Activated CD4-positive, alpha-beta T cell treated with anti-CD3 and anti-CD28 coated beads, Interleukin-10, Interleukin-2, amounts not matched to agents 100 ng/mL and 50 ng/mL, durations not matched to agents 16 hours and 8 hours (primary cell): ENCODE data around the gene SNX25.
"Not testable (repeated sequence)": the region's sequence is repeated elsewhere in the genome, so short reads cannot be mapped to it uniquely, and the experiment has no call there.

Experiments used
- DNase-seq: peaks from one replicate; pipeline ENCODE4 v3.0.0-alpha.2; 2020

Gene SNX25

DNA sequence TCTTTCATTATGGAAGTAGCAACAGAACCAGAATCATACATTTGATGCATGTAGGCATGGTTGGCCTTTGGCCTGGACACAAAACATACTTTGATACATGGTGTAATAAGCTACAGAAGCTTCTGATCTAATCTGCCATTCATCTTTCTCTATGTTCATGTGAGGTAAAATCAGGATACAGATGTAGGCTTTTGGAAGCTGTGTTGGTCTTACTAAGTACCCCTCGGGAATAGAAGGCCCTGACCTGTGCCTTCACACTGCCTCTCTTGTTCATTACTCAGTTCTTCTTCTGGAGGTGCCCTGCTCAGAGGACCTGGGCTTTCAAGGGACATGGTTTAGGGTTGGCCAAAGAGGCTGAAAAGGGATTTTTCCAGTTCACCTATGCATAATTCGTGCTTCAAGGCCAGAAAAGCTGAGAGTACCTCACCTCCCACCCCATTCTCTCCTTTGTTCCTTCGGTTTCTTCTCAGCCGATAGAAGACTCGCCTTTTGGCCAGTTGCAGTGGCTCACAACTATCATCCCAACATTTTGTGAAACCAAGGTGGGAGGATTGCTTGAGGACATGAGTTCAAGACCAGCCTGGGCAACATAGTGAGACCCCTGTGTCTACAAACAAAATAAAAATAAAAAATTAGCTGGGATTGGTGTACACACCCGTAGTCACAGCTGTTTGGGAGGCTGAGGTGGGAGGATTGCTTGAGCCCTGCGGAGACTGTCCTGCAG, 25.9 kb downstream of the SNX25 start:
- DNase-seq = no peak

DNA sequence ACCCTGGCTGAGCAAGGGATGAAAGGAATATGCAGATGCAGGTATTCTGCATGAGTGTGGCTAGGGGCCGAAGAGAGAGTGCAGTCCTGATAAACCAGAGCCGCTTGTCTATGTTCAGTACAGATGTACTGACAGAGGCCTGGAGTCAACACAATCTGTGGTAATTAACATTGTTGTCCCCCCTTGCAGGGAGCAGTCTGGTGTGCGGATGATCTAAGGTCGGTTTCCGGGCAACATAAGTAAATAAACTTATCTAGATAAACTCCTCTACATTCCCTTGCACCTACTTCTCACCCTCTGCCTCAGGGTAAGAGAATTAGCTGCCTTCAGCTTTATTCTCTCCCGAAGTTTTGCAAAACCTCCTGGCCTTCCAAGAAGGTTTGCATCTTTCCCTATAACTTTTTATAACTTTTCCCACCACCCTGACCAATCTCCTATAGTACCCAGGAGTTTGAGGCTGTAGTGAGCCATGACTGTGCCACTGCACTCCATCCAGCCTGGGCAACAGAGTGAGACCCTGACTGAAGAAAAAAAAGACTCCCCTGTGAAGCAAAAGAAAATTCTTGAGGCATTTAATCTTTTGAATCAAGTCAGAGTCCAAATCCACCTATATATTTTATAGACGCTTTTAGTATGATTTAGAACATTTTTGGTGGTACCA, 26.6 kb downstream of the SNX25 start:
- DNase-seq = no peak

DNA sequence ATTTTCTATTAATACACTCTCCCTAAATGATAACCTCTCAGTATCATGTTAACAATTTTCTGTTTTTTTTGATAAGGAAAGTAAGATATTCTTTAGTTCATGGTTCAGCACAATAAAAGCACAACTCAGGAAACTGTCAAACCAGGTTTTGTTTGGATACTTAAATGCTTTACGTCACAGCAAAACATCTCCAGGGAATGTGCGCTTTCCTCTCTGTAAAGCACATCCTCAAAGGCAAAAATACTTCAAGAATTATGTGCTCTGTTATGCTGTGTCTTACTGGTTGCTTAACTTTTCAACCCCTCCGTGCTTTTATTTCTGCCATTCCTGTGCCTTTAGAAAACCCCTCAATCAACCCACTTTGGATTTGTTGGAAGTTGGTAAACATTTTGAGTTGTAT, 27.8 kb downstream of the SNX25 start:
- DNase-seq = no peak

DNA sequence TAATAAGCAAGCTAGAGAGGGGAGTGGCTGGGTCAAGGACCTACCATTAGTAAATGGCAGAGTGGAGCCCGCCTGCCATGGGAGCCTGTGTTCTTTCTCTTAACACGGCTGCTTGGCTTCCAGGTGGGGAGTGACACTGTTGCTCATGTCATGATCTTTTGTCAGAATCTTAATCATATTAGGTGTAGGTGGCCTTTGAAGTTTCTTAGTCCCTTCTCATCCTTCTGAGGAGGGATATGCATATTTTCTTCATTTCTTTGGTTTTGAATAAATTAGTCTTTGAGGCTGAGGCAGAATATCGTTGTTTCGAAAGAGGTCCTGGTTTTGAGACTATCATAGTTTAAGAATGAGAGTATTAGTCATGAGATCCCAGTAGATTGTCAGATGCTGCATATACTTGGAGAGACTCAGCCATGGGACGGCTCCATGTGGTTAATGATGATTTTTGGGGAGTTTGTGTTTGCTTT, 28.9 kb downstream of the SNX25 start:
- peak; percentile 43 for DNase-seq

DNA sequence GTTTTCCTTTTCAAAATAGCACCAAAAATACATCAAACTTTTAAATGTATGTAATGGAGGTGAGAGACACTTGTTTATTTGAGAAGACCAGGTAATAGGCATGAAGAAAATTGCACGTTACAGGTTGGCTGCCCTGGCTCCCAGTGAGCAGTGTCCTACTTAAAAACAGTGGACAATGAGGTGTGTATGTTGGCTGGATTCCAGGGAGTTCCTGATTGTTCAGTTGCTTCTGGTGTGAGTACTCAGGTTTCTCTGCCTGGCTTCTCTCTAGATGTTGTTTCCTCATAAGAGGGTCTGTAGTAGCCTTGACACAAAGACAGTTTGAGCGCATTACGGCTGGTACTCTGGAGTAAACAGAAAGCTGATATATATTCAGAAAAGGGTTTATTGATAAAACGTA, 29.4 kb downstream of the SNX25 start:
- DNase-seq = no peak

DNA sequence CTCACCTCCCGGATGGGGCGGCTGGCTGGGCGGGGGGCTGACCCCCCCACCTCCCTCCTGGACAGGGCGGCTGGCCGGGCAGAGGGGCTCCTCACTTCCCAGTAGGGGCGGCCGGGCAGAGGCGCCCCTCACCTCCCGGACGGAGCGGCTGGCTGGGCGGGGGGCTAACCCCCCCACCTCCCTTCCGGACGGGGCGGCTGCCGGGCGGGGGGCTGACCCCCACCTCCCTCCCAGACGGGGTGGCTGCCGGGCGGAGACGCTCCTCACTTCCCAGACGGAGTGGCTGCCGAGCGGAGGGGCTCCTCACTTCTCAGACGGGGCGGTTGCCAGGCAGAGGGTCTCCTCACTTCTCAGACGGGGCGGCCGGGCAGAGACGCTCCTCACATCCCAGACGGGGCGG, 31.1 kb downstream of the SNX25 start:
- not testable (repeated sequence) for DNase-seq

DNA sequence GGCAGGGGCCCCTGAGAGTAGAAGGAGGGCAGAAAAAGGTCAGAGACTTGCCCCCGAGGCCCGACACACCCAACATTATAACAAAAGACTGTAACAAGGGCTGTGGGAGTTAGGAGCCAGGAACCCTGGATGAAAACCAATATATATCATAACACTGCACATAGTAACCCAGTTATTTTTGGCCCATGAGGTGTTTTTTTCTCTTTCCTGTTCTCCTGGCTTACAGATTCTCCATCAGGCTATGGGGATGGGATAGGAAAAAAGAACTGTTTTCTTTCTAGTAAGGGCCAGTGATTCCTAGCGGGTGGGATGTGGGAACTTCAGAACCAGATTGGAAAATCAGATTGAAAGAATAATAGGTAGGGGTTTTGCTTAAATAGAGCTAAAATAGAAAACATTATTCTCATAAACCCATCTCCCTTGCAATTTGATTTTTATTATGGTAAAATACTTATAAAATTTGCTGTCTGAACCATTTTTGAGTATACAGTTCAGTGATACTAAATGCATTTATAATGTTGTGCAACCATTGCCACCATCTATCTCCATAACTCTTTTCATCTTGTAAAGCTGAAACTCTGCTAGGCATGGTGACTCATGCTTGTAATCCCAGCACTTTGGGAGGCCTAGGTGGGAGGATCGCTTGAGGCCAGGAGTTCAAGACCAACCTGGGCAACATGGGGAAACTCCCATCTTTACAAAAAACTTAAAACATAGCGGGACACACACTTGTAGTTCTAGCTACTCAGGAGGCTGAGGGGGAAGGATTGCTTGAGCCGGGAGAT, 33.5 kb downstream of the SNX25 start:
- DNase-seq = no peak

DNA sequence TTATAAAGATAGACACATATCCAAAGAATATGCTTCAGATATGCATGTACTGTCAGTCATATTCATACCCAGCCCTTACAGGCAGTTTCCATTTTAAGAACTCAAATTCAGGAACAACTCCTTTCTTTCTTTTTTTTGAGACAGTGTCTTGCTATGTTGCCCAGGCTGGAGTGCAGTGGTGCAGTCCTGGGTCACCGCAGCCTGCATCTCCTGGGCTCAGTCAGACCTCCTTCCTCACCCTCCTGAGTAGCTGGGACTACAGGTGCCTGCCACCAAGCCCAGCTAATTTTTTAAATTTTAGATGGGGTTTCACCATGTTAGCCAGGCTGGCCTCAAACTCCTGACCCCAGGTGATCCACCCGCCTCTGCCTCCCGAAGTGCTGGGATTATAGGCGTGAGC, 34.5 kb downstream of the SNX25 start:
- DNase-seq = no peak

DNA sequence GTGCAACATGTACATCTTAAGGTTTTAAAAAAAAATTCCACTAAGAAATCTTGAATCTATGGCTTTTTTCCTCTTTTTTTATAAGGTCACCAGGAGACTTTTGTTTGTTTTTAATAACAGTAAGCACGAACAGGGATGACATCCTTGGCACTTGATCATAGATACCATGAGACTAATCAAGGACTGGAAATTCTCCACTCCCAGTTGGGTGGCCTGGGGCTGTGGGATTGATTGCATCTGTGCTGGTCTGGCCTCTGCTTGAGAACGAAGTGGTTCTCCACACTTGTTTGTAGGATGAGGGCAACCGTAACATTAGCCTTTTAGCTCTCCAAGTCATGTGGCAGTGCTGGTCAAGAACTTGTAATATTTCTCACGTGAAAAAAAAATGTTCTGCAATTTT, 35.4 kb downstream of the SNX25 start:
- DNase-seq = no peak

DNA sequence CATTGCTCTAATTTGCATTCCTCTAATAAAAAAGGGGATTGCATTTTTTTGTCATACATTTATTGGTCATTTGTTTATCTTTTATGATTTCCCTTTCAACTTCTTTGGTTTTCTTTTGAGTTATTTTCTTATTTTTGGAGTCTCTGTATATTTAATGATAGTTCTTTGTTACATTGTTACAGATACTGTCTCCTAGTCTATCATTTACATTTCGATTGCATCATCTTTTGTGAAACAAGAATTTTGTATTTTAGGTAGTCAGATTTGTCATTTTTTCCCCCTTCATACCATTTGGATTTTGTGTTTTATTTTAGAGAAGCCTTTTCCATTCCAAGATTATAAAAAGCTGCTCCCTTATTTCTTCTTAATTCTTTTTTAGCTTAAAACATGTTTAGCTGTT, 37.1 kb downstream of the SNX25 start:
- DNase-seq = no peak

DNA sequence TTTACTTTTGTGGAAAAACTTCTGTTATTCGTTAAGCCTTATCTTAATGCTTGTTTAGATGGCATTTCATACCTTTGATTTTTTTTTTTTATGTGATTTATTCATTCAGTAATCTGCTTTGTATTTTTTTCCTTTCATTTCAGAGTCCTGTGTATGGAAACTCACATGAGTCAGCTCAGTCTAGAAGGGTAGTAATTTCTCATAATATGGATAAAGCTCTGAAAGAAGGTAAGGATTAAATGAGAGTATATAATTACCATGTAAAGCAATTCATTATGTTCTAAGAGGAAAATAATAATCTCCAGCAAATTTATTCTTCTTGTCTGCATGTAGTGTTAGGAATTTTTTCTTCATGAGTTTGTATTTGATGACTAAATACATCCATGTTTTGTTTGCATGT, 37.8 kb downstream of the SNX25 start:
- DNase-seq = no peak

DNA sequence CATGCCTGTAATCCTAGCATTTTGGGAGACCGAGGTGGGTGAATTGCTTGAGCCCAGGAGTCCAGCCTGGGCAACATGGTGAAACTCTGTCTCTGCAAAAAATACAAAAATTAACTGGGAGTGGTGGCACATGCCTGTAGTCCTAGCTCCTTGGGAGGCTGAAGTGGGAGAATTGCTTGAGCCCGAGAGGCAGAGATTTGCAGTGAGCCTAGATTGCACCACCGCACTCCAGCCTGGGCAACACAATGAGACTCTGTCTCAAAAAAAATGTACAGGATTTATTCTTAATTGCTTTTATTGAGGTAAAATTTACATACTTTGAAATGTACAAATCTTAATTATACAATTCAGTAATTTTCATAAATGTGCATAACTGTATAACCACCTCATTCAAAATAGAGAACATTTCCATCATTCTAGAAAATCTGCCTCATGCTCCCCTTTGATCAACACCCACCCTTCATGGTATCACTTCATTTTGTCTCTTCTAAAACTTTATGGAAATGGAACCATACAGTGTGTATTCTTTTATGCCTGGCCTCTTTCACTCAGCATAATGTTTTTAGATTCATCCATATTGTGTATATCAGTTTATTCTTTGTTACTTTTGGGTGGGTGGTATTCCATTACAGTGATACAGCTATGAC, 39.1 kb downstream of the SNX25 start:
- DNase-seq = no peak

DNA sequence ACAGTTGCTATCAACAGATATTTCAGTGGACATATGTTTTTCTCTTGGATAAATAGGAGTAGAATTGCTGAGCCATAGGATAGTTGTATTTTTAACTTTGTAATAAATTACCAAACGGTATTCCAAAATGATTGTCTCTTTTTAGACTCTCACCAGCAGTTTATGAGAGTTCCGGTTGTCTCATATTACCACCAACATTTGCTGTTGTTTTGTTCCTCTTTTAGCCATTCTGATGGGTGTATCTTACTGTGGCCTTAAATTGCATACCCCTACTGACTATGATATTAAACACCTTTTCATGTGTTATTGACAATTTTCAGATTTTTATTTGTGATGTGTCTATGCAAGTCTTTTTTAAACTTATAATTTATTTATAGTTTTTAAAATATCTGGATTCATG, 39.7 kb downstream of the SNX25 start:
- DNase-seq = no peak

DNA sequence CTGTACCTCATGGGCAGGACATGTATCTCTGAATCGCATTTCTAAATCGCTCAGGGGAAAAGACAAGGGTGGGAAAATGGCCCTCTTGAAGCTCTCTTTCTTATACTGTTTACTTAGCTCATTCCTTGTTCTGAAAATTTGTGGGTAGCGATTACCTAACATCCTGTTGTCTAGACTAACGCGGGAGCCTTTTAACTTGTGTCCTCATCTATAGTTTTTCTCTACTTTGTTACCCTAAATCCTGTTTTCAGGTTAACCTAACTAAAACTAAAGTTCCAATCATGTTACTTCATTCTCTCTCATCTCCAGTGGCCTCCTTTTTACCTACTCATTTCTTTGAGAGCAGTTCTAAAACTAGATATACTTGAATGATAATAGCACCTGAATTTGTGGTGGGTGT, 45.0 kb downstream of the SNX25 start:
- peak; percentile 28 for DNase-seq

DNA sequence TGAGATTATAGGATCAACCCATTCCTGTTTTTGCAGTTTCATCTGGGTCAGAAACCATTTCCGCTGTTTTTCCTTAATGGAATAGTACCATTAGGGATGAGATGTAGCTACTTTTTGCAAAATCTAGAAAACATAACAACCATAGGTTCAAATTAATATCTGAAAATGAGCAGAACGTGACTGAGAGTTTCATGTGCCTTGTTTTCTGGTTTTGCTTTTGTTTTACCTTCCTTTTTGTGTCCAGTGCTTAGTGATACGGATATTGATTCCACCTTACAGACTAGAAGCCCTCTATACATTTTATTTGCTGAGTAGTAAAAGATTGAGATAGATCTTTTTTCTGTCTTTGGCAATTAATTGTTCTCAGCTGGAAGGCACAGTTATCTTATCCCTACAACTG, 46.5 kb downstream of the SNX25 start:
- DNase-seq = peak; percentile 30

DNA sequence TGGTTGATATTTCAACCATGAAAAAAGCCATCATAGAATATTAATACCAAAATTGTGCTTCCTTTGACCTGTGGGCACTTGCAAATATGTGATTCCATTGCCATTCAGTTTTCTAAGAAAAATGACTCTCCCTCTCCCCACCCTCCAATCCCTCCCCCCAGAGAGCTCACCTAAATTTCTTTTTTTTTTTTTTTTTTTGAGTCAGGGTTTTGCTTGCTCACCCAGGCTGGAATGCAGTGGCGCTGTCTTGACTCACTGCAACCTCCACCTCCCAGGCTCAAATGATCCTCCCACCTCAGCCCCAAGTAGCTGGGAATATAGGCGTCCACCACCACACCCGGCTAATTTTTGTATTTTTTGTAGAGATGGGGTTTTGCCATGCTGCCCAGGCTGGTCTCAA, 47.0 kb downstream of the SNX25 start:
- DNase-seq = no peak

DNA sequence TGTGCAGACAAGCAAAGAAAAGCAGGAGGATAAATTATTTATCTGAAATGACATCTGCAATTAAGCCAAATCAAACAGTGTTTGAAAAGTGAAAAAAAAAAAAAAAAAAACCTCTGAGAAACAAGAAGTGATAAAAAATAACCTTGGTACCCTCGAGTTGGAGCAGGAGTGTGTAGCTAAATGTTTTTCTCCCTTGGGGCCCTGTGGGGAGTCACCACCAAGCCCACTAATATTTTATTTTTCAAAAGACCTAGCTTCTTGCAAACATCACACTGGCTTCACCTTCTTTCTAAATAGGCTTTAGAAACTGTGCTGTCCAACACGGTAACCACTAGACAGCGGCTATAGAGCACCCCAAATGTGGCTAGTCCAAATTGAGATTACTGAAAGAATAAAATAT, 47.7 kb downstream of the SNX25 start:
- DNase-seq = no peak

DNA sequence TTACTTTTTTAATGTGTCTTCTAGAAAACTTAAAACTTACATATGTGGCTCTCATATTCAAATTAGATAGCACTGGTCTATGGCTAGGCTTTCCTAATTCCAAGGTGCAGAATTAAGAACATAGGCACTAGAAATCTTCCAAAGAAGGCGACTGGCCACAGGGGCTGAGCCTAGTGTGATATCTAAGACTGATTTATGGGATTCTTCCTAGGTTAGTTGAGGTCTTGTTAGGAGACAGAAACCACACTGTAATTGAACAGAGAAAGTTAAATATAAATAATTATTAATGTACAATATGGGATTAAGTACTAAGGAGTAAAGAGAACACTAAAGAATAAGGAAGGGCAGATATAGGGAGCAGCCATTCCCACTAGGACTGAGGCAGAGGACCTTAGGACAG, 48.3 kb downstream of the SNX25 start:
- no peak for DNase-seq

DNA sequence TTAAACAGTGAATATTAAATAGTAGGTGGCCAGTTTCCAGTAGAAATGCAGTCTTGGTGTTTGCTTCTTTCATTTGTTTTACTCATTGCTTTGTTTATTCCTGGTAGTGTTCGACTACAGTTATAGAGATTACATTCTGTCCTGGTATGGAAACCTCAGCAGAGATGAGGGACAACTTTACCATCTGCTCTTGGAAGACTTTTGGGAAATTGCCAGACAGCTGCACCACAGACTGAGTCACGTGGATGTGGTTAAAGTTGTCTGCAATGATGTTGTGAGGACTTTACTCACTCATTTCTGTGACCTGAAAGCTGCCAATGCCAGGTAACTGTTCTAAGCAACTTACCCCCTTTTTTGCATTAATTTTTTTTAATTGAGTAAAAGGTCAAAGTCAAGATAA, 49.3 kb downstream of the SNX25 start:
- DNase-seq = peak; percentile 39

DNA sequence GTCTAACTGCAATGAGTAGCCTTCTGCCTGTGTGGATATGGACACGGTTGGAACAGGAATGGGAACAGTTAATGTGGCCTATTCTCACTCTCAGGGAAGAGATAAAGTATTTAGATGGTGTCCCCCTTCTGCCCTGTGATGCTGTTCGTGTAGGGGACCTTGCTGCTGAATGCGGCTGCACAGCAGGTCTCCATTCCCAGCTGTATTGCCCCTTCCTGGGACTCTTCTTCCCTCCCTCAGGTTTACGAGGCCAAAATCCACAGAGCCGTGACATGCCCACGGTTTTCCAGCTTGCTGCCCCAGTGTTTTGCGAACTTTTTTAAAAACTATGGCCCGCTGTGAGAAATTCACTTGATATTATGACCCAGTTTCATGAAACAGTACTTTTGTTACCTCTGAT, 50.3 kb downstream of the SNX25 start:
- no peak for DNase-seq

DNA sequence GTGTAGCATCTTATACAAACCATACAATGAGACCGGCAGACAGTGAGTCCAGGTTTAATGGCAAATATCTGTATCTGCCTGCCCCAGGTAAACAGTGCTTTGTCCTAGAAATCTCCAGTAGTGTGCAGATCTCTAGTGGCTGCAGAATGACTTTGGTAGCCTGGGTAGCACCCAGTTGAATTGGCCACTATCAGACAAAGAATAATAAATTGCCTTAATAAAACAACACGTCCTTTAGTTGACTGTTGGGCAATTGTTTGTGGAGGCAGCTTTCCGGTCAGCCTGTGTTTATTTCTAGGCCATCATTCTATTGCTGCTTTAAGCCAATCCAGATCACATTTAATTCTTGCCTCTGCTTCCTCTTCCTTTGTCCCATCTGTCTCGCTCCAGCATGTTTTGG, 52.5 kb downstream of the SNX25 start:
- no peak for DNase-seq

DNA sequence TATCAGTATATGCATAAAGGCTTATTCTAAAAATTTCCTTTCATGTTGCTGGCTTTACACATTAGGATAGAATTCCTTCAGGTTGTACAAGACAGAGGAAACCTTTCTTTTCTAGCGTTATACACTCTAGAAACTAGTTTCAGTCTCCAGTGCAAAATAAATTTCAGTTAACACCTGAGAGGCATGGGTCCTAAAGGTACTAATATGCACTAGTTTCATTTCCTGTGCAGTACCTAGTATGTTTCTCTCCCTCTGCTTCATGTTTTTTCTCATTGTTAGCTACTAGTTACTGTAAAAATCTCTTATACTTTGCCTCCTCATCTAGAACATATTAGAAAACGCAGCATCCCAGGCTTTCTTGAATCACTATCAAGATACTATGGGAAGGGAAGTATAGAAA, 54.0 kb downstream of the SNX25 start:
- DNase-seq = no peak

DNA sequence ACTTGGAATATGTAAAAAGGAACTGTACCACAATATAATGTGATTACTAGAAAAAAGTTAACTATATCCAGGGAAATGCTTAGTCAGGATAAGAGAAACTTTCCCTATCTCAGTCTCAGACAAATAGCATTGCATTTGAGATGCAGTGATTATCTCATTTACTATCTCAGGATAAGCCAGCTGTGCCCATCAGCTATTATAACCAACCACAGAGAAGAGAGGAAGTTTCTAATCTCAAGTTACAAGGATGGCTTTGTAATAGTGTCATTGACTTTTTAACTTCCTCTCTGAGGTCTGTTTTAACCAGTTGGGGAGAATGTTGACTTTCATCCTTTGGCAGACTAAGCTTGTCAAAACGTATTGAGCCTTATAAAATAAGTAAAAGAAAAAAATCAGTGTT, 56.5 kb downstream of the SNX25 start:
- peak; percentile 39 for DNase-seq

DNA sequence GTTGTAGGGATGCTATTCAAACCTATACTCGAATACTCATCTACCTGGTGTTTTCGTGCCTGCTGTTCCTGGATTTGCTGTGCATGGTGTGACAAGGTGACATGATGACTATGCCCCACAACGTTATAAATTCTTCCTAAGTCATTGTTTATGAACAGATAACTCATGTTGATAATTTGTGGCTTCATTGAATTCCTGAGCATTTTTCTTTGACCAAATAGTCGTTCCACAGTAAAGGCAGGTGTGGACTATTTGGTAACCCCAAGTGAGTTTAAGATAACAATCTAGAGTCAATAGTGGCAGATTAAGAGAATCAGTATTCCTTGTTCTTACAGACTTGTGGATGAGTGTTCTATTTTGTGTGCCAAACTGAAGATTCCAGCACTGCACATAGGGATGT, 59.9 kb downstream of the SNX25 start:
- no peak for DNase-seq
